A549 (cell line): ENCODE data around the gene KLHL8.

Experiments used
- CEBPB ChIP-seq, 2 experiments: fragments of >200 bp in 1 of 2; sonication (Bioruptor Twin) in 1 of 2; formaldehyde crosslinking in 1 of 2; IDR thresholded peaks; 2 replicates each; pipeline ENCODE4 v1.6.1; 2012 to 2016
- EP300 ChIP-seq, 2 experiments: fragments of >200 bp; sonication (Bioruptor Twin); formaldehyde crosslinking; IDR thresholded peaks; 2 replicates in 1 of 2; 3 replicates in 1 of 2; pipeline ENCODE4 v1.6.1; 2016 to 2017
- POLR2A ChIP-seq: IDR thresholded peaks from 2 replicates; pipeline ENCODE4 v1.6.1; 2012; ENCODE audit warnings: mild to moderate bottlenecking, low read length
- POLR2AphosphoS2 ChIP-seq: conservative IDR thresholded peaks from 2 replicates; pipeline ENCODE4 v1.6.1; 2012; ENCODE audit warnings: low read length, improper control_type of control experiment, inconsistent platforms
- RFX5 ChIP-seq: fragments of 450-650 bp; IDR thresholded peaks from 2 replicates; pipeline ENCODE4 v1.7.1; 2014; ENCODE audit warnings: antibody characterized with exemption, mild to moderate bottlenecking, moderate library complexity
- SMC3 ChIP-seq: fragments of >200 bp; sonication (Bioruptor Twin); formaldehyde crosslinking; IDR thresholded peaks from 3 replicates; pipeline ENCODE4 v1.6.1; 2018; ENCODE audit warnings: inconsistent platforms
- TF ChIP-seq, protein P1 (sequence below): fragments of >200 bp; sonication (Bioruptor Twin); formaldehyde crosslinking; IDR thresholded peaks from 3 replicates; pipeline ENCODE4 v1.5.1; 2016

DNA sequence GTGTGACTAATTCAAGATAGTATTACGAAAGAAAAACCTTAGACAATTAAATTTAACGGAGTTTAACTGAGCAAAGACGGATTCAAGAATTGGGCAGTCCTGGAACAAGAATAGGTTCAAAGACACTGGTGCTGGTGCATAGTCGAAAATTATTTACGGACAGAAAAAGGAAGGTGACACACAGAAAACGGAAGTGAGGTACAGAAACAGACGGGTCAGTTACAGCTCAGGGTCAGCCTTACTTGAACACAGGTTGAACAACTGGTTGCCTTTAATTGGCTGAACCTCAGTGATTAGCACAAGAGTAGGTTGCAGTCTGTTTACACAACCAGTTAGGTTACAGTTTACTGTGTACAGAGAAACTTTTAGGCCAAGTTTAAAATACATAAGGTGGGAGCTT is 31.5 kb downstream of the KLHL8 start:
- no peak for TF ChIP-seq EP300 (IDR thresholded peaks at IDR 0.05)
- no peak for TF ChIP-seq CEBPB (IDR thresholded peaks at IDR 0.05)
- TF ChIP-seq, protein P1, sequence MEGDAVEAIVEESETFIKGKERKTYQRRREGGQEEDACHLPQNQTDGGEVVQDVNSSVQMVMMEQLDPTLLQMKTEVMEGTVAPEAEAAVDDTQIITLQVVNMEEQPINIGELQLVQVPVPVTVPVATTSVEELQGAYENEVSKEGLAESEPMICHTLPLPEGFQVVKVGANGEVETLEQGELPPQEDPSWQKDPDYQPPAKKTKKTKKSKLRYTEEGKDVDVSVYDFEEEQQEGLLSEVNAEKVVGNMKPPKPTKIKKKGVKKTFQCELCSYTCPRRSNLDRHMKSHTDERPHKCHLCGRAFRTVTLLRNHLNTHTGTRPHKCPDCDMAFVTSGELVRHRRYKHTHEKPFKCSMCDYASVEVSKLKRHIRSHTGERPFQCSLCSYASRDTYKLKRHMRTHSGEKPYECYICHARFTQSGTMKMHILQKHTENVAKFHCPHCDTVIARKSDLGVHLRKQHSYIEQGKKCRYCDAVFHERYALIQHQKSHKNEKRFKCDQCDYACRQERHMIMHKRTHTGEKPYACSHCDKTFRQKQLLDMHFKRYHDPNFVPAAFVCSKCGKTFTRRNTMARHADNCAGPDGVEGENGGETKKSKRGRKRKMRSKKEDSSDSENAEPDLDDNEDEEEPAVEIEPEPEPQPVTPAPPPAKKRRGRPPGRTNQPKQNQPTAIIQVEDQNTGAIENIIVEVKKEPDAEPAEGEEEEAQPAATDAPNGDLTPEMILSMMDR: no peak
- no peak for TF ChIP-seq RFX5
- no peak for TF ChIP-seq POLR2A
- TF ChIP-seq SMC3: no peak
- TF ChIP-seq POLR2AphosphoS2: no peak
